ENCODE results near the gene GPR161.

The GPR161 gene

DNA sequence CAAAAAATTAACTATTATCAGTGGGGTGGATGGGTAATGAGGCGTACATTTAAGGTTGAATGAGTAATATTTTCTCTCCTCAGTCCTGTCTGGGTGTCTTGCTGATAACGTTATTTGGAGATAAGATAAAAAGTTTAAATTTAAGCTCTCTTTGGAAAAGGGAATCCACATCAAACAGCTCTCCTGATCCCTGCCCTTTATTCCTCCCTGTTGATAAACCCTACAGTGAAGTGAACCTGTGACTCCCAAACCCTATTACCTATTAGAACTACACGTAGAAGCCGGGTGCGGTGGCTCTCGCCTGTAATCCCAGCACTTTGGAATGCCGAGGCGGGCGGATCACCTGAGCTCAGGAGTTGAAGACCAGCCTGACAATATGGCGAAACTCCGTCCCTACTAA, 9.9 kb upstream of the GPR161 start:
- no peak for DNase-seq

DNA sequence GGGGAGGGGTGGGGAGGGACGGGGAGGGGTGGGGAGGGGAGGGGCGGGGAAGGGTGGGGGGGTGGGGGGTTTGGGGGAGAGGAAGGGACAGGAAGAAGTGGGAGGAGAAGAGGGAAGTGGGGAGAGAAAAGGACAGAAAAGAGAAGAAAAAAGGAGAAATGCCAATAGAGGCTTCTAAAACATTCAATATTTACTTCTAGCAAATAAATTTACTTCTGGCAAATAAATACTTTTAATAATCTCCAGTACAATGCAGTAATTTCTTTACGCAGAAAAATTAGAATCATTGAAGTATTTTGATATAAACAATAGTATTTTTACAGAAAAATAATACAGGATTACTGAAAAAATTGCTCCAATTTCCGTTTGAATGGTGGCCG, 9.4 kb upstream of the GPR161 start:
- DNase-seq: no peak

DNA sequence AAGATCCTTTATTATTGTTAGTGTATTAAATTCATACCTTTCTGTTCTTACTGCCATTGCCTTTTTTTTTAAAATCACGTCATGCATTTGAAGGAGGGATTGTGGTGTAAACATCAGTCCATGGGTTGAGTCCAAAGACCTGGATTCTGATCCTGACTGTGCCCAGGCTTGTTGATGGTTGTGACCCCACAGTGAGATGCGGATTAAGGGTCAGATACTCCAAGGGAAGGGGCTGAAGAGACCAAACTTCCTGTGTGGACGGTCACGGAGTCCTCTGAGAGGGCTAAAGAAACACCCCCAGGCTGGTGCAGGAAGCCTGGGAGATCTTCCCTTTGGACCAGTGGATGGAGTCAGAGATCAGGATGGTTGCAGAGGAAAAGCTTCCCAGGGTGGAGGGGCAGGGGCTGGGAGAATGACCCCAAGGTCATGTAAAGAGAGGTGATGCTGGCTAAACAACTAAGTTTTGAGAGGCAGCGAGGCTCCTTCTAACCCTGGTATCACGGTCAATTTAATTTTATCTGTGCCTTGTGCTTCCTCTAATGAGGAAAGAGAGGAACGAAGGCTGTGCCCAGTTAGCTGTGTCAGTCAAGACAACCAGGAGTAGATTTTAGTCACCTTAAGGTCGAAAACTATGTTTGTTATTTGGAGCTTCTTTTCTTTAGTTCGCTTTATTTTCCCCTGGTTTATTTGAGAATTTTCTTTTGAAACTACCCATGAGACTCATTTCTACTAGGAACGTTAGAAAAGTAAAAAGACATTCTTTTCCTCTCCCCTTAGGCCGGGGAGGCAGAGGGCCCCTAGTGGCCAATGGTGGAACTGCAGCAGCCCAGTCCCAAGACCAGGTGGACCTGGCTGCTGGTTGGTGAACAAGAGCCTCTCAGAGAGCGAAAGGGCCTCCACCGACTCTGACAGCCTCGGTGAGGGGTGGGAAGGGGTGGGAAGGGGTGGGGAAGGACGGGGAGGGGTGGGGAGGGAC, 8.7 kb upstream of the GPR161 start:
- DNase-seq: peak; percentile 84

DNA sequence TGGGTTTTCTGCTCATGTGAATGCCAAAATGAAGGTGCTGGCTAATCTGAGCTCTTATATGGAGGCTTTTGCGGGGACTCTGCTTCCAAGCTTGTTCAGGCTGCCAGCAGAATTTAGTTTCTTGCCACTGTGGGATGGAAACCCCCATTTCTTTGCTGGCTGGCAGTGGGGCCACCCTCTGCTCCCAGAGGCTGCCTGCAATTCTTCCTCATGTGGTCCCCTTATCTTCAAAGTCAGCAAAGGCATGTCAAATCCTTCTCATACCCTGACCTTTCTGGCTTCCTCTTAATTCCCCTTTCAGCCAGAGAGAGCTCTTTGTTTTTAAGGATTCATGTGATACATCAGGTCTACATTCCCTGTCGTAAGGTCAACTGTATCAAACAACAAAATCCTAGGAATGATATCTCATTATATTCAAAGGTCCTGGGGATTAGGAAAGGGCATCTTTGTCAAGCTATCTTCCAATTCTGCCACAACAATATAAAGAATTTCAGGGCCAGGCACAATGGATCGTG, 5.2 kb upstream of the GPR161 start:
- DNase-seq: no peak

DNA sequence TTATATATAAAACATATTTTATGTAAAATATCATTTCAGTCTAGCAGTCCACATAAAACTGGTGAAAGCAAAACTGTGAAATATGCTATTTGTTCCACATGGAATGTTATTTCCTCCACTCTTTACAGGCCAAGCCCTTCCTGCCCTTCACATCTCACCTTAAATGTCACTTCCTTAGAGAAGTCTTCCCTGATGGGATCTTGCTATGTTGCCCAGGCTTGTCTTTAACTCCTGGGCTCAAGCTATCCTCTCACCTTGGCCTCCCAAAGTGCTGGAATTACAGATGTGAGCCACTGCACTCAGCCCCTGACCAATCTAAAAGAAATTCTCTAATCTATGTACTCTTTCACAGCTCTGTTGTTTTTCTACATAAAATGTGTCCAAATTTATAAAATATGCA, 2.3 kb upstream of the GPR161 start:
- no peak for DNase-seq

DNA sequence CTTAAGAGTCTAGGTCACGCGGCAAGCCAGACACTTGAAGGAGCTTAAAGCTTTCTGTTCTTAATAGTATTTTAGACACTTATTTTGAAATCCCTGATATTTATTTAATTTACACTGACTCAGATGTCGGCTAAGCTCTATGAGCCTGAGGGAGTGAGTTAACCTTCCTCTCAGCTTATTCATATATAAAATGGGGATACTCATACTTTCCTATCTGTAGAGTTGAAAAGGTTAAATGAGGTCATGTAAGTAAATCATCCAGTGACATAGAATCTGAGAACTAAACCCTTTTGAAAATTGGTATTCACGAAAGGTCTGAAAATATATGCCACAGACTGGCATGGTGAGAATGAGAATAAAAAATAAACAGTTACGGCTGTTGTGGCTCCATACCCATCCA, 1.4 kb upstream of the GPR161 start:
- DNase-seq: no peak

DNA sequence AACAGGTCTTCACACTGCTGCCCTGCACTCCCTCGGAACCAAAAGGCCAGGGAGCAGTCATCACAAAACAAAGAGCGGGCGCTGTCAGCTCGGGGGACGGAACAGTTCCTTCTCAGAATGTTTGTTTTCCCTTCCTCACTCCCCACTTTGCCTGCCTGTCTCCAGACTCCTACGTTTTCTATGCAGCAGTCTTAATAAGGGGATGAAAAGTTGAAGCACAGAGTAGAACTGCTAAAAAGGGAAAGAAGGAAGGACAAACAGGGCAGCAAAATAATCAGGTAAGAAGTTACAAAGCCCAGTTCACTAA, 738 bp upstream of the GPR161 start:
- no peak for DNase-seq

DNA sequence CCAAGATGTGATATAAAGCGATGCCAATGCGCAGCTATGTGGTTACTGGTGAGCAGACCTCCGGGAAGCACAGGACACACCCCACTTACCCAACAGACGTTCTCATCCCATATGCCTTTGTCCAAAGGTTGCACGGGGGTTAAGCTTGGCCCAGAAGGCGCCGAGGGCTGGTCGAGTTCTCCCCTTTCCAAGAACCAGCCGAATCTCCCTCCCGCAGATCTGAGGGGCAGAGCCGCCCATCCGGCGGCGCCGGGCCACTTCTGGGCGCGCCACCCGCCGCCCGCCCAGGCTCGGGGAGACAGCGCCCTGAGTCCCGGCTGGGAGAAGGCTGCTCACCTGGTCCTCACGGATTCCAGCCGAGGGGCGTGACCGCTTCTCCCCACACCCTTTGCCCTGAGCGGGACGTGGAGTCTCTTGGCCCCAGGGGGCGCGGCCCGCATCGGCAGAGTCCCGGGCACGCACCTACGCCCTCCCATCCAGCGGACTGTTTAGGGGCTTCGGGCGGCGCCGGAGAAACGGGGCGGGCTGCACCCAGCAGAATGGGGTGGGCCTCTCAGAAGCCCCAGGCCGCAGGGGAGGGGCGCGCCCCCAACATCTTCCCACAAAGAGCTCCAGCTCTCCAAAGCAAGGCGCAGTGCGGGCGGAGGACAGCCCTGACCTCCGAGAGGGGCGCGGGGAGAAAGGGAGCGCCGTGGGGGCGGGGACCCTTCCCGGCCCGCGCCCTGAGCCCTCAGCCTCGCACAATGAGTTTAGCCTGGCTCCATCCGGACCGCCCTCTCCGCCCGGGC, 615 bp downstream of the GPR161 start:
- DNase-seq: no peak

DNA sequence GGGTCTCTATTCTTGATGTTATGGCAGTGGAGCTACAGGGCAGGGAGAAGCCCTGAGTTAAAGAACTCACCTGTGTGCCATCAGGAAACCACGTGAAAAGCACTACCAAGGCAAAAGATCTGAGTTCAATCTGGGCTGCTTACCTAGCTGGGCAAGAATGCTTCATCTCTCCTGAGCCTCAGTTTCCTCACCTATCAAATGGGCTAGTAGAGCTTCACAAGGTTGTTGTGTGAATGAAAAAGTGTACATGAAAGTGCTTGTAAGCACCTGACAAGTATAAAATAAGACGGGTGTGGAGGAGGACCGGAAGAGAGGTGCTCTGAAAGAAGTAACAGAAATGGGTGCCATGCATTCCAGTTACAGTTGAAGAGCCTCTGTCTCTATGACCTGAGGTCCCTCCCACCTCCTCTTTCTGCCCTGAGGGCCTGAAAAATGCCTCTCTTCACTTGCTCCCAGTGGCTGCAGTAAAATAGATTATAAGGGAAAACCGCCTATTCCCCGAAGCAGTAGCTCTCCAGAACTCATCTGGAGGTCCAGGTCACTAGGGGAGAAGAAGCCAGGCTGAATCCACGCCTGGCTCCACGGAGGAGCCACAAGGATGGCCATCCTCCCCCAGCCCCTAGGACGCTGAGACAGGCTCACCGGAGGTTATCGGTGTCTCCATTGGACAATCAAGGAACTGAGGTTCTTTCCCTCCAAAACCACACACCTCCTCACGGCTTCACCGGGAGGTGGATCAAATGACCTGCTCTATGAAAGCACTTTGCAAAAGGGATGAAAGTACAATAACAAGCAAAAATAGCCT, 1.4 kb downstream of the GPR161 start:
- no peak for DNase-seq

DNA sequence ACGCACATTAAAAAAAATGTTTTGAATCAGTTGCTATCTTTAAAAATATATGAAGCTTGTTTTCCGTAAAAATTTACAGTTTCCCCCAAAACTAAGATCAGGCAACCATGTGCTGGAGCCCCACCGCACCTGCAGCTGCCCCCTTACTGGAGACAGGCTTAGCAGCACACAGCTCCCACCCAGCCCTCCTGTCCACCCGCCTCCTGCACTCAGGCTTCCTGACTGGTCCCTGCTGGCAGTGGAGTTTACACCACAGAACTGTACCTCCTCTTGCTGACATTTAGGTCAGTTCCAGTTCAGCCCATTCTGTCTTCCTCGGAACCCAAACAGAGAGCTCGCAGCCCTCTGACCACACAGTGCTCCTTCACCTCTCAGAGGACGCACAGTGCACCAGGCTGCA, 2.1 kb downstream of the GPR161 start:
- no peak for DNase-seq

DNA sequence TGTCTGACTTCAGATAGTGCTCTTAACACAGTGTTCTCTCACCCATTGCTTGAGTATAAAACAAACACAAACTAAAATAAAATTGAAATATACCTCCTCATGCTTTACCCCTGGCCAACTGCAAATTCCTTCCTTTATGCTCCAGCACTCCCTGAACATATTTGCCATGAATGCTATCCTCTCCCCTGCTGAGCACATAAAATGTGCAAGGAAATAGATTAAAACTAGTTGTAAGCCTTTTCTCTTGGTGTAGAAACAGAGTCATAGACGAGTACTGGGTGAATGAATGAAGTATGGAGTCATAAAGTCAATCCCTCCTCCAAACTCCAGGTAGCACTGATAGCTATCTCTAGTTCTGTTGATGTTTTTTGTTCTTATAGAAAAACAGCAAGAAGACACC, 2.6 kb downstream of the GPR161 start:
- no peak for DNase-seq

DNA sequence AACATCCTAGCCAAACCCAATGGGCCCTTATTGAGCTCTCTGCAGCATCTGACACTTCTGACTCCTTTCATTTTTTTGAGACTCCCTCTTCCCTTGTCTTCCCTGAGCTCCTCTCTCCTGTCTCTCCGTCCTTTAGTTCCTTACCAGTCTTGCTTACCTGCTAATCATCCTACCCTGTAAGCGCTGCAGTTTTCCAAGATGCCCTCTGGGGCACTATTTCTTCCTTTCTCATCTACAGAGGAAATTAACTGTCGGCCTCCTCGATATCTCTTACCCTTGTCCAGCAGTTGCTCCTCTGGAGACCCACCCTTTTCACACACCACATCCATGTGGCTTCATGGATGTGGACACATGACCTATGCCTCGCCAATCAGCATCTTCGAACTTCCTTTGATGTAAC, 6.8 kb downstream of the GPR161 start:
- no peak for DNase-seq

DNA sequence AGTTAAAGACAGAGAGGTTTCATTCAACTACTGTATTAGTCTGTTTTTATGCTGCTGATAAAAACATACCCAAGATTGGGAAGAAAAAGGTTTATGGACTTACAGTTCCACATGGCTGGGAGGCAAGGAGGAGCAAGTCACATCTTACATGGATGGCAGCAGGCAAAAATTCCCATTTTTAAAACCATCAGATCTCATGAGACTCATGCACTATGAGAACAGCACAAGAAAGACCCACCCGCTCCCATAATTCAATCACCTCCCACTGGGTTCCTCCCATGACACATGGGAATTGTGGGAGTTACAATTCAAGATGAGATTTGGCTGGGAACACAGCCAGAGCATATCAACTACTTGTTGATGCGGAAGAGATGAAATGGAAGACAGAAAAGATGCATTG, 9.2 kb downstream of the GPR161 start:
- no peak for DNase-seq

DNA sequence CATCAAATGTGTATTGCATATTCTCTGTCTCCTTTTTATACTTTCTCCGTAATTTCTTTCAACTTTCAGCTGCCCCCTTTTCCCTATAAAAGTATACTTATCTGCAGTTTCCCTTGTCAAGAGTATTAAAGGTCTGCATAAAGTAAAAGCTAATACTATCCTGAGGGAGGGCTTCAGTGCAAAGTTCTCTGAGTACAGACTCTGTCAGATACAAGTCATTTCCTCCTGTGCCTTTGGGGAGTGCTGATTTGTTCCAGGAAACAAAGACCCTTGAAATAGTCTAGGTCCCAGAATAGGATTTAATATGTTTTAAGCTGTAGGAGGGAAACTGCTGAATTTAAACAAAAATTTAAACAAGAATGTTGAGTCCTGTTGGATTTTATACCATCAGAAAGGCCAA, 11.7 kb downstream of the GPR161 start:
- DNase-seq: no peak

DNA sequence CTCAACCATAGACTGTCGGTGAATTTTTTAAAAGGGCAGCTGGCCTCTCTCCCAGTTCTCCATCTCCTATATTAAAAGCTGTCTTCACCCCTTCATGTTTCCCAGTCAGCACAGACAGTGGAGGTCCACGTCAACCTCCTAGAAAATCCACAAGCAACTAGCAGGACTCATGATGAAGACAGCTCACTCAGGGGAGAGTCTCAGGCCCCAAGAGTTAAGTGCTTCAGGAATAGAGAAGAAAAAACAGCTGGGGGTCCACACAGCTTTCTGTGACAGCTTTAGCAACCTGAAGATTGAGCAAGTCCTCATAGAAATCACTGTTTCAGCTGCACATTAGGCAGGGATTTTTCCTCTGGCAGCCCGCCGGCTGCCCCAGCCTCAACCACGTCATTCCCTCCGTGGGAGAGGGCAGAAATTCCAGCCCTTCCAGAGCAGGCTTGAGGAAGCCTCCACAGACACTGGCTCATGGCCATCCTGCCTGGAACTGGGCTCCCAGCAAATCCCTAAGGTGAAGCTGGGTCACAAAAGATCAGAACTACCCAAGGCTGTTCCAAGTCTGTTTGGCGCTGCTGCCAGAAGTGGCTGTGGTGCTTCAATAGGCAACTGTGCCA, 15.2 kb downstream of the GPR161 start:
- no peak for DNase-seq

DNA sequence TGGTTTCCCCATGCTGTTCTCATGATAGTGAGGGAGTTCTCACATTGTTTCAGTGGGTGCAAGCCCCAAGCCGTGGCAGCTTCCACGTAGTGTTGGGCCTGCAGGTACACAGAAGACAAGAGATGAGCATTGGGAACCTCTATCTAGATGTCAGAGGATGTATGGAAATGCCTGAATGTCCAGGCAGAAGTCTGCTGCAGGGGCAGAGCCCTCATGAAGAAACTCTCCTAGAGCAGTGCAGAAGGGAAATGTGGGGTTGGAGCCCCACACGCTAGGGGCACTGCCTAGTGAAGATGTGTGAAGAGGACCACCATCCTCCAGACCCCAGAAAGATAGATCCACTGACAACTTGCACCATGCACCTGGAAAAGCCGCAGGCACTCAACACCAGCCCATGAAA, 17.0 kb downstream of the GPR161 start:
- DNase-seq: no peak

DNA sequence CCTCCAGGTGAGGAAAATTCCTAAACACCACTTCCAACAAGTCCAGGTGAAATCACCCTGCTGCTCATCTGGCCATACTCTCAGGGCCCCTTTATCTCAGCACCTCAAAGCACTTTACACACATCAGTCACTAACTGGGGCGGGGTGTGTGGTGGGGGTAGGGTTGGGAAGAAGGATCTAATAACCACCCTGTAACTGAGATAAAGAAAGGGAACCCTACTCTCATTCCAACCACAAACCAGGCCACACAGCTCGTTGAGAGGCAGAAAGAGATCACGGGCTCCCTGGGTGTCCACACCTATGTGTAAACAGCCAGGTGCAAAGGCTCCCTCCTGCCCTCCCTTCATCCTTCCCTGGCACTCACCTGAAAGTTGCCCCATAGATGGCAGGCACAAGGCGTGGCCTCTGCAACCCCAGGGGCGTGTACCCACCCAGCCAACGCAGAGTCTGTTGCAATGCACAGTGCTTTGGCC, 20.4 kb downstream of the GPR161 start:
- no peak for DNase-seq

DNA sequence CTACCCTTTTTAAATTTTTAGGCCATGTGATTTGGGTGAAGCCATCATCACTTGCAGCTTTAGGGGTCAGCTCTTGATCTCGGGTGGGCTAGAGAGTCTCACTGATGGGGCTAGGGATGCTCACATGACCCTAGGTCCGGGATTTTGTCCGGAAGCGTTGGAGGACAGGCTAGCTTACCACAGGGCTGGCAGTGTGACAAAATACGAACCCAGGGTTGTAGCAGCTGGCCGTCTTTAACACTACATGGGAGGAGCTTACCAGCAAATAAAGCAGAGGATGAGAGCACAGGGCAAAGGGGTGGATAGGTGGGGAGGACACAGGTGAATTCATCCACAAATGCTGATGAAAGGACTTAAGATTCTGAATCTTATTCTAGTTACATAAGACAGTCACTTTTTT, 21.9 kb downstream of the GPR161 start:
- no peak for DNase-seq

DNA sequence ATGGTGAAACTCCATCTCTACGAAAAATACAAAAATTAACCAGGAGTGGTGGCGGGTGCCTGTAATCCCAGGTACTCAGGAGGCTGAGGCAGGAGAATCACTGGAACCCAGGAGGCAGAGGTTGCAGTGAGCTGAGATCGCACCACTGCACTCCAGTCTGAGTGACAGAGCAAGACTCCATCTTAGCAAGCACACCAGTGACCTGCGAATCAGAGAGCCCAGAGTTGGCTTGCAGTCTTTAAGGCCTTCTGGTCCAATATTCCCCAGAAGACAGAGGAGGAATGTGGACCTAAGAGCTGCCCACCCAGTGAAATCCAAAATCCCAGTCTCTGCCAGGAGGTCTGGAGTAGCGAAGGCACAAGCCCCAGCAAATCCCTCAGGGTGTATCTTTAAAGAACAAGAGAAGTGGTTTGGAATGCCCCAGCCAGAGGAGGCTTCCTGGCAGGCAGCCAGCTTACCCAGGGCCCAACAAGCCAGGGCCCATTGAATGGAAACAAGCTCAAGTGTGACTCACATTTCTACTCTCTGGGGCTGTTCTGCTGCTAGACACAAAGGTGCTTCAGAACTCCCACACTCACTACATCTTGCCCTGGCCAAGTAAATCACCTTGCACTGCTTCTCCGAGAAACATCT, 23.9 kb downstream of the GPR161 start:
- no peak for DNase-seq

DNA sequence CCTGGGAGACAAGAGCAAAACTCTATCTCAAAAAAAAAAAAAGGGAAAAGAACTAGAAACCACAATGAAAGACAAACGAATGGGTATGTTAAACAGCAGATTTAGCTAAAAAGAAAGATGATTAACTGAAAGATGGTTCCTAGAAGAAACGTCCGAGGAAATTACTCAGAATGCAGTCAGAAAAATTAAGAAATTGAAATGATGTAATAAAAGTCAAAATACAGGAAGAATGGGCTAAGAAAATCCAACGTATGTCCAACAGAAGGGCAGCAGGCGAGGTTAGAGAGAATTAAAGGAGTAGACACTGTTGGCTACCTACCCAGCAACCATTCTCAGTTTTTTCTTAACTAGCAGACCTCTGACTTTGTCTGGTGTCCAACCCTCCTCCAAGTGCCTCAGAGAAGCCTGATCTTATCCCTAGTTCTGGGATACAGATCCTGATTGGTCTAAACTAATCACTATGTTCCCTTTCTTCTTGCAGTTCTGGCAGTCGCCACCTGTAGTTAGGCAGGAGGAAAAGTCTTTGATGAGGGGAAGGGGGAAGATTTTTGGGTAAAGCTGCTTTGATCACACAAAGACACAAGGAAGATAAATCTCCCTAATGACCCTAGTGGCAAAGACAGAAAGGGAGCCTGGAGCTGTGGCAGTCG, 25.7 kb downstream of the GPR161 start:
- DNase-seq: no peak

DNA sequence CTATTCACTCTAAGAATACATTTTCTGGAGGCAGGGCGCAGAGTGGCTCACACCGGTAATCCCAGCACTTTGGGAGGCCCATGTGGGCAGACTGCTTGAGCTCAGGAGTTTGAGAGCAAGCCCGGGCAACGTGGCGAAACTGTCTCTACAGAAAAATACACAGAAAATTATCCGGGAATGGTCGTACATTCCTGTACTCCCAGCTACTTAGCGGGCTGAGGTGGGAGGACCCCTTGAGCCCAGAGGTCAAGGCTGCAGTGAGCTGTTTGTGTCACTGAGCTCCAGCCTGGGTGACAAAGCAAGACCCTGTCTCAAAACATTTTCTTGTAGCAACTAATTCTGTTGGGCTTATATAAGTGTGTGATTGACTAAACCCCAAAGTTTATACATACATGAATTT, 30.5 kb downstream of the GPR161 start:
- DNase-seq: no peak

DNA sequence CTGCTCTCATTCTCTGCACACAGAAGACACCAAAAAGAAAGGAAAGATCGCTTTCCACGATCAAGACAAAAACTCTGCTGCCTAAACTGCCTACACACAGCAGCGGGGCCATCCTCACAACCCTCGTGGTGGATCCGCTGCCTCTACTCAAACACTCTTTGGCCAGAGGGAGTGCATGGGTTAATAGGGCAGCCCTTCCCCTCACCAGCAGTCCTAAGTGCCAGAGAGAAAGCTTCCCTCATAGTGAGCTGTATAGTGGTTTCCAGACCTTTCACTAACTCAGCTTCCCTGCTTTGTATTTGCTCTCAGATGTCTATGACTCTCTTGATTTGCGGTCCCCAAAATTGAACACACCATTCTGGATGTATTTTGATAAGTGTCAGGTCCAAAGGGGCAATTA, 30.9 kb downstream of the GPR161 start:
- DNase-seq: no peak
